ENCODE results near the gene NGEF.

Gene NGEF

DNA sequence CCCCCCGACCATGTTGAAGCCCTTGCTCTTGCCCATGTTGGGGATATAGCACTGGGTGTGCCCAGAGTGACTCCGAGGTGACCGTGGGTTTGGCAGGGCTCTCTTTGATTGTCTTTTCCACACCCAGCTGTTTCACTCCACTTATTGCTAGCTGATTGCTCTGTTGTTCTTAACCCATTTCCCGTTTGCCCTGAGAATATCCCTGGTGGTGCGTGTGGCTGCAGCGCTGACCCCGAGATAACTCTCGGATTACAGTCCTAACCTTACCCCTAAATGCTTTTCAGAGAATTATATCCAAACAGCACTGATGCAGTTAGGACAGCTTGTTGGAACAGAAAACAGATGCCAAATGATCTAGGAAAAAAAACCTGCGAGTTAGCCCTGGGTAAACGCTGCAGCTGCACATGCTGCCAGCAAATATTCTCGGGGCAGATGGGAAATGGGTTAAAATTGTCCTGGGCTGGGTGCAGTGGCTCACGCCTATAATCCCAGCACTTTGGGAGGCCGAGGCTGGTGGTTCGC is 177.3 kb downstream of the NGEF start:
- TF ChIP-seq, protein P1, sequence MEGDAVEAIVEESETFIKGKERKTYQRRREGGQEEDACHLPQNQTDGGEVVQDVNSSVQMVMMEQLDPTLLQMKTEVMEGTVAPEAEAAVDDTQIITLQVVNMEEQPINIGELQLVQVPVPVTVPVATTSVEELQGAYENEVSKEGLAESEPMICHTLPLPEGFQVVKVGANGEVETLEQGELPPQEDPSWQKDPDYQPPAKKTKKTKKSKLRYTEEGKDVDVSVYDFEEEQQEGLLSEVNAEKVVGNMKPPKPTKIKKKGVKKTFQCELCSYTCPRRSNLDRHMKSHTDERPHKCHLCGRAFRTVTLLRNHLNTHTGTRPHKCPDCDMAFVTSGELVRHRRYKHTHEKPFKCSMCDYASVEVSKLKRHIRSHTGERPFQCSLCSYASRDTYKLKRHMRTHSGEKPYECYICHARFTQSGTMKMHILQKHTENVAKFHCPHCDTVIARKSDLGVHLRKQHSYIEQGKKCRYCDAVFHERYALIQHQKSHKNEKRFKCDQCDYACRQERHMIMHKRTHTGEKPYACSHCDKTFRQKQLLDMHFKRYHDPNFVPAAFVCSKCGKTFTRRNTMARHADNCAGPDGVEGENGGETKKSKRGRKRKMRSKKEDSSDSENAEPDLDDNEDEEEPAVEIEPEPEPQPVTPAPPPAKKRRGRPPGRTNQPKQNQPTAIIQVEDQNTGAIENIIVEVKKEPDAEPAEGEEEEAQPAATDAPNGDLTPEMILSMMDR (IDR thresholded peaks at IDR 0.05) = no peak
- DNase-seq (ENCODE audit: low spot score) = no peak
- H3K4me3 ChIP-seq = no peak overlapping the region
- no peak overlapping the region for H3K27ac ChIP-seq

DNA sequence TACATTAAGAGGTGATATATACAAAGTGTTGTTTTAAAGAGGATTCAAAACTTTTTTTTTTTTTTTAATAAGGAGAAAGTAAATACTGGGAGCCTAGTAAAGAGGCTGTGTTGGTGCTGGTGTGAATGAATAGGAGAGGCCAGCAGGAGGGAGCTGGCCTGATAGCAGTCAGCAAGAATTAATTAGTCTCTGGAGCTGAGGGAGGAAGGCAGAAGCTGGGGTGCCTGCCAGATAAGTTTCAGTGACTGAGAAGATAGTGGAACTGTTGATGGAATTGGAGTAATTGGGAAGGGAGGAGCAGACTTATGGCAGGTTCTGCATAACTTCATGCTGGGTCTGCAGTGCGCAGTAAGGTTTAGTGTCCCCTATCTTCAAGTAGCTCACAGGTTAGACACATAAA is 179.2 kb downstream of the NGEF start:
- TF ChIP-seq, protein P1 (IDR thresholded peaks at IDR 0.05) = no peak
- DNase-seq (ENCODE audit: low spot score) = no peak
- Histone ChIP-seq H3K27ac (no peak overlapping the region), H3K4me3 (no peak overlapping the region)

DNA sequence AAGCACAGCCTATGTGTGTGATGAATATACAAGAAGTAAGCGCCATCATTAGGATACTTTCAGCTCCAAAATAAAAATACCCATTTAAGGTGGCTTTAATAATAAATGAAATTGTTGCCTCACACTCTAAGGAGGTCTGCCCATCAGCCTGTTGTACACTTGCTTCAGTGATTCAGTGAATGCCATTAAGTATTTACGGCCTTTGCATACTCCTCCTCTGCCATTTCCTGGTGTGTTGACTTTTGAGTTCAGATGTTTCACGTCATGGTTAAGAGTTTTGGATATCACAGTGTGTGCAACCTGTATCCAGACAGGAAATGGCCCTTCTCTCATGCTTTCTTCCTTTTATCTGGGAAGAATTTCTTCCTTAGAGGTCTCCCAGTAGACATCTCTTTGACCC is 181.6 kb downstream of the NGEF start:
- TF ChIP-seq, protein P1 (IDR thresholded peaks at IDR 0.05) = no peak
- no peak overlapping the region for H3K27ac ChIP-seq
- DNase-seq (ENCODE audit: low spot score) = no peak
- H3K4me3 ChIP-seq = no peak overlapping the region

DNA sequence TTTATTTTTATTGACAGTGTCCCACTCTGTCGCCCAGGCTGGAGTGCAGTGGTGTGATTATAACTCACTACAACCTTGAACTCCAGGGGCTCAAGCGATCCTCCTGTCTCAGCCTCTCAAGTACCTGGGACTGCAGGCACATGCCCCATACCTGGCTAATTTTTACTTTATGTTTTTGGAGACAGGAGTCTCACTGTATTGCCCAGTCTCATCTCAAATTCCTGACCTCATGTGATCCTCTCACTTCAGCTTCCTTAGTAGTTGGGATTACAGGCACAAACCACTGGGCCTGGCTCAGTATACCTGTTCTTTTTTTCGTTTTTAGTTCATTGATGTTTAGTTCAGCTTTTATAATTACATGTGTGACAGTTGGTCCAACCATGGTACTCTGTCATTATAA is 183.1 kb downstream of the NGEF start:
- TF ChIP-seq, protein P1 (IDR thresholded peaks at IDR 0.05) = no peak
- no peak overlapping the region for H3K27ac ChIP-seq
- no peak for DNase-seq (ENCODE audit: low spot score)
- H3K4me3 ChIP-seq = no peak overlapping the region

Data from coronary artery (tissue), 2 donors.